SK-N-MC (cell line): ENCODE data around the gene CYP4V2.

ENCODE experiments used
- EZH2 ChIP-seq: fragments of 200-600 bp; sonication (generic); IDR thresholded peaks from one replicate; pipeline ENCODE4 v1.6.1; 2017; ENCODE audit warnings: antibody characterized with exemption
- FOXP2 ChIP-seq: optimal IDR thresholded peaks from 2 replicates; pipeline ENCODE3; 2011; ENCODE audit warnings: mild to moderate bottlenecking, moderate library complexity; ENCODE audit not compliant: insufficient read depth; ENCODE audit errors: extremely low read length, control extremely low read depth

DNA sequence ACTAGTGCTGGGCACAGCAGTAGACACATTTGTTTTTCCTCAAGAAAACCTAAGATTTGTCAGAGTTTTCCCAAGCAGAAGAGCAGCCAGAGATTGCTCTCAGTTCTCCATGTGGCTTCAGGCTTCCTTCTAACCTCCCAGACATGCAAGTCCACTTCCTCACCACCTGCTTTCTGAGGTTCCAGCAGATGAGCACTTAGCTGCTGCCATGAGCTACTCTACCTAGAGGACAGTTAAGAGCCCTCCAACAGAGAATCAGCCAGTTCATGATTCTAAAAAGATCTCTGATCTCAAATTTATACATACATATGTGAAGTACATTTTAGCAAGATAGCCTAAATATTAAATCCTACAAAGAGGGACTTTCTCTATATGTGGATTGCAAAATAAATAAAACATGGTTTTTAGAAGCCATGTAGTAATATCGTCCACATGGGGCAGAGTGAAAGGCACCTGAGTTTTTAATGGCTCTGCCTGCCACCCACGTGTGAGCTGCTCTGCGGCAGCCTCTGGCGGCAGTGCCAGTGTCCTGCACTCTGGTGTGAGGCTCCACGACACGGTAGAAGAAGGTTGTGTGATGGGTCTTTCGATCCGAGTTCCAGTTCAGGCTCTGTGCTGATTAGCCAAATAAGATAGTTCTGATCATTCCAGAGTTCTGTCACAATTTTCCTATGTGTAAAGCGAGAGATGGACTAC lies 10.3 kb downstream of the CYP4V2 start:
- no peak for TF ChIP-seq EZH2
- no peak for TF ChIP-seq FOXP2
